Activated naive CD8-positive, alpha-beta T cell treated with anti-CD3 and anti-CD28 coated beads for 36 hours (primary cell): ENCODE measurements around the gene AMBRA1. TPM values are rescaled to one million over a fixed set of nuclear protein-coding genes. Genes with fewer than 3 reads are reported as not detected.

Experiments used
- DNase-seq: peaks from one replicate; pipeline ENCODE4 v3.0.0; 2021
- H3K27ac Mint-ChIP-seq: one replicate; pipeline ENCODE4 v1.8.0; 2022; ENCODE audit warnings: mild to moderate bottlenecking, moderate library complexity, mixed read lengths
- H3K27me3 Mint-ChIP-seq: one replicate; pipeline ENCODE4 v1.8.0; 2022; ENCODE audit warnings: mild to moderate bottlenecking, mixed read lengths
- H3K36me3 Mint-ChIP-seq: one replicate; pipeline ENCODE4 v1.8.0; 2021; ENCODE audit warnings: mild to moderate bottlenecking, mixed read lengths
- H3K4me1 Mint-ChIP-seq: one replicate; pipeline ENCODE4 v1.8.0; 2021; ENCODE audit warnings: mixed read lengths
- H3K4me3 Mint-ChIP-seq: one replicate; pipeline ENCODE4 v1.8.0; 2022; ENCODE audit warnings: mild to moderate bottlenecking, moderate library complexity, mixed read lengths
- H3K9me3 Mint-ChIP-seq: one replicate; pipeline ENCODE4 v1.8.0; 2022; ENCODE audit warnings: mixed read lengths
- total RNA-seq, 2 experiments: library from RNA; stranded (reverse); gene quantifications; one replicate each; pipeline ENCODE4 v1.2.3, GENCODE V29; 2021

The AMBRA1 gene
- total RNA-seq, 2 experiments from 2014 or later = 24.6 to 27.2 TPM

- no peaks in the 10 kb centered on the region for H3K27me3 Mint-ChIP-seq
- no peak overlapping the region for H3K27ac Mint-ChIP-seq
- H3K9me3 Mint-ChIP-seq = no peaks in the 10 kb centered on the region
- no peak for DNase-seq
- no peak overlapping the region for H3K4me3 Mint-ChIP-seq
- peaks cover 46% of the 10 kb centered on the region for H3K4me1 Mint-ChIP-seq
- peaks cover 5% of the 10 kb centered on the region for H3K36me3 Mint-ChIP-seq
Measured at GRCh38 chr11:46562527-46562926, 31.3 kb downstream of the AMBRA1 start.

- Mint-ChIP-seq H3K27ac (peak overlapping the region; percentile 93), H3K36me3 (peaks cover 5% of the 10 kb centered on the region), H3K9me3 (no peaks in the 10 kb centered on the region), H3K4me1 (peaks cover 54% of the 10 kb centered on the region), H3K4me3 (peak overlapping the region; percentile 81), H3K27me3 (no peaks in the 10 kb centered on the region)
- peak; percentile 16 for DNase-seq
Measured at GRCh38 chr11:46560300-46560991, 33.4 kb downstream of the AMBRA1 start.

- no peak for DNase-seq
- H3K27me3 Mint-ChIP-seq = no peaks in the 10 kb centered on the region
- peaks cover 58% of the 10 kb centered on the region for H3K4me1 Mint-ChIP-seq
- H3K36me3 Mint-ChIP-seq = peaks cover 5% of the 10 kb centered on the region
- peak overlapping the region; percentile 81 for H3K4me3 Mint-ChIP-seq
- no peaks in the 10 kb centered on the region for H3K9me3 Mint-ChIP-seq
- peak overlapping the region; percentile 93 for H3K27ac Mint-ChIP-seq
Measured at GRCh38 chr11:46559815-46560214, 34.0 kb downstream of the AMBRA1 start.

GRCh38 chr11:46557684-46558151 is 36.1 kb downstream of the AMBRA1 start:
- peaks cover 64% of the 10 kb centered on the region for H3K4me1 Mint-ChIP-seq
- H3K27me3 Mint-ChIP-seq = no peaks in the 10 kb centered on the region
- no peak overlapping the region for H3K4me3 Mint-ChIP-seq
- no peaks in the 10 kb centered on the region for H3K9me3 Mint-ChIP-seq
- no peak overlapping the region for H3K27ac Mint-ChIP-seq
- peaks cover 7% of the 10 kb centered on the region for H3K36me3 Mint-ChIP-seq
- DNase-seq = no peak

GRCh38 chr11:46555267-46556054 is 38.4 kb downstream of the AMBRA1 start:
- Mint-ChIP-seq H3K27me3 (no peaks in the 10 kb centered on the region), H3K4me1 (peaks cover 50% of the 10 kb centered on the region), H3K4me3 (no peak overlapping the region), H3K36me3 (peaks cover 7% of the 10 kb centered on the region), H3K9me3 (no peaks in the 10 kb centered on the region), H3K27ac (no peak overlapping the region)
- peak; percentile 22 for DNase-seq

GRCh38 chr11:46554213-46555147 is 39.3 kb downstream of the AMBRA1 start:
- Mint-ChIP-seq H3K4me3 (no peak overlapping the region), H3K27ac (no peak overlapping the region), H3K27me3 (no peaks in the 10 kb centered on the region), H3K9me3 (no peaks in the 10 kb centered on the region), H3K36me3 (peaks cover 7% of the 10 kb centered on the region), H3K4me1 (peaks cover 42% of the 10 kb centered on the region)
- DNase-seq = no peak

- H3K4me1 Mint-ChIP-seq = peaks cover 37% of the 10 kb centered on the region
- H3K36me3 Mint-ChIP-seq = peaks cover 3% of the 10 kb centered on the region
- H3K9me3 Mint-ChIP-seq = no peaks in the 10 kb centered on the region
- H3K27ac Mint-ChIP-seq = no peak overlapping the region
- no peak for DNase-seq
- no peak overlapping the region for H3K4me3 Mint-ChIP-seq
- no peaks in the 10 kb centered on the region for H3K27me3 Mint-ChIP-seq
Measured at GRCh38 chr11:46553814-46554212, 40.0 kb downstream of the AMBRA1 start.

- peaks cover 1% of the 10 kb centered on the region for H3K36me3 Mint-ChIP-seq
- no peak for DNase-seq
- H3K9me3 Mint-ChIP-seq = no peaks in the 10 kb centered on the region
- H3K4me3 Mint-ChIP-seq = no peak overlapping the region
- no peaks in the 10 kb centered on the region for H3K27me3 Mint-ChIP-seq
- no peak overlapping the region for H3K27ac Mint-ChIP-seq
- peaks cover 27% of the 10 kb centered on the region for H3K4me1 Mint-ChIP-seq
Measured at GRCh38 chr11:46551261-46551660, 42.6 kb downstream of the AMBRA1 start.

- Mint-ChIP-seq H3K9me3 (no peaks in the 10 kb centered on the region), H3K4me3 (no peak overlapping the region), H3K4me1 (peaks cover 2% of the 10 kb centered on the region), H3K36me3 (peaks cover 3% of the 10 kb centered on the region), H3K27me3 (no peaks in the 10 kb centered on the region), H3K27ac (no peak overlapping the region)
- no peak for DNase-seq
Measured at GRCh38 chr11:46547579-46547978, 46.2 kb downstream of the AMBRA1 start.

- H3K4me1 Mint-ChIP-seq = no peaks in the 10 kb centered on the region
- H3K4me3 Mint-ChIP-seq = no peak overlapping the region
- no peaks in the 10 kb centered on the region for H3K9me3 Mint-ChIP-seq
- DNase-seq = no peak
- no peak overlapping the region for H3K27ac Mint-ChIP-seq
- no peaks in the 10 kb centered on the region for H3K27me3 Mint-ChIP-seq
- H3K36me3 Mint-ChIP-seq = peaks cover 4% of the 10 kb centered on the region
Measured at GRCh38 chr11:46543564-46543963, 50.3 kb downstream of the AMBRA1 start.

- Mint-ChIP-seq H3K4me3 (no peak overlapping the region), H3K27me3 (no peaks in the 10 kb centered on the region), H3K27ac (no peak overlapping the region), H3K36me3 (peaks cover 4% of the 10 kb centered on the region), H3K9me3 (no peaks in the 10 kb centered on the region), H3K4me1 (peaks cover 10% of the 10 kb centered on the region)
- DNase-seq = no peak
Measured at GRCh38 chr11:46541593-46542371, 52.0 kb downstream of the AMBRA1 start.

- DNase-seq = no peak
- Mint-ChIP-seq H3K27ac (no peak overlapping the region), H3K36me3 (peaks cover 4% of the 10 kb centered on the region), H3K27me3 (no peaks in the 10 kb centered on the region), H3K4me3 (no peak overlapping the region), H3K9me3 (no peaks in the 10 kb centered on the region), H3K4me1 (peaks cover 13% of the 10 kb centered on the region)
Measured at GRCh38 chr11:46540807-46541206, 53.0 kb downstream of the AMBRA1 start.

GRCh38 chr11:46537537-46538295 is 56.1 kb downstream of the AMBRA1 start:
- H3K36me3 Mint-ChIP-seq = peaks cover 2% of the 10 kb centered on the region
- DNase-seq = peak; percentile 54
- H3K27ac Mint-ChIP-seq = no peak overlapping the region
- no peaks in the 10 kb centered on the region for H3K27me3 Mint-ChIP-seq
- no peaks in the 10 kb centered on the region for H3K9me3 Mint-ChIP-seq
- peaks cover 26% of the 10 kb centered on the region for H3K4me1 Mint-ChIP-seq
- H3K4me3 Mint-ChIP-seq = no peak overlapping the region

- no peak for DNase-seq
- Mint-ChIP-seq H3K36me3 (no peaks in the 10 kb centered on the region), H3K9me3 (no peaks in the 10 kb centered on the region), H3K27ac (no peak overlapping the region), H3K4me3 (no peak overlapping the region), H3K4me1 (peaks cover 26% of the 10 kb centered on the region), H3K27me3 (no peaks in the 10 kb centered on the region)
Measured at GRCh38 chr11:46537121-46537520, 56.7 kb downstream of the AMBRA1 start.
